HG02798 (cell line): ENCODE results near the gene ALKBH5.
"Not testable (repeated sequence)": the region's sequence is repeated elsewhere in the genome, so short reads cannot be mapped to it uniquely, and the experiment has no call there.

Experiments
- ATAC-seq: cut with Tn5 transposase; IDR thresholded peaks from one replicate; pipeline ENCODE4 v1.9.1; 2021; ENCODE audit warnings: mild to moderate bottlenecking; ENCODE audit not compliant: unreplicated experiment, poor library complexity

The ALKBH5 gene

GRCh38 chr17:18213666-18214270, 30.1 kb downstream of the ALKBH5 start:
- no peak for ATAC-seq

- not testable (repeated sequence) for ATAC-seq
These were observed 33.3 kb downstream of the ALKBH5 start for GRCh38 chr17:18216906-18217305.

- ATAC-seq: peak; percentile 55
These were observed 33.9 kb downstream of the ALKBH5 start for GRCh38 chr17:18217412-18218015.

GRCh38 chr17:18218756-18219415, 35.3 kb downstream of the ALKBH5 start:
- no peak for ATAC-seq

- ATAC-seq: no peak
These were observed 40.4 kb downstream of the ALKBH5 start for GRCh38 chr17:18224053-18224386.

GRCh38 chr17:18224387-18225120, 40.9 kb downstream of the ALKBH5 start:
- no peak for ATAC-seq

- peak; percentile 93 for ATAC-seq
These were observed 41.6 kb downstream of the ALKBH5 start, which contains the start of gene LLGL1 for GRCh38 chr17:18225121-18225641. Gene LLGL1 (plus strand): TSS chr17:18225635. CDS start chr17:18225683, 48 bp downstream.

GRCh38 chr17:18225642-18226283, 42.1 kb downstream of the ALKBH5 start:
- ATAC-seq: no peak

GRCh38 chr17:18226284-18226945, 42.8 kb downstream of the ALKBH5 start:
- ATAC-seq: no peak

- no peak for ATAC-seq
These were observed 44.0 kb downstream of the ALKBH5 start for GRCh38 chr17:18227635-18228034.

GRCh38 chr17:18228176-18228682, 44.6 kb downstream of the ALKBH5 start:
- no peak for ATAC-seq

- no peak for ATAC-seq
These were observed 45.6 kb downstream of the ALKBH5 start for GRCh38 chr17:18229254-18229653.

GRCh38 chr17:18229771-18230170, 46.1 kb downstream of the ALKBH5 start:
- no peak for ATAC-seq

- ATAC-seq: no peak
These were observed 46.9 kb downstream of the ALKBH5 start for GRCh38 chr17:18230288-18231141.

- no peak for ATAC-seq
These were observed 47.5 kb downstream of the ALKBH5 start for GRCh38 chr17:18231164-18231563.

GRCh38 chr17:18233803-18234518, 50.3 kb downstream of the ALKBH5 start:
- ATAC-seq: no peak

- no peak for ATAC-seq
These were observed 51.3 kb downstream of the ALKBH5 start for GRCh38 chr17:18234853-18235380.

GRCh38 chr17:18235743-18236256, 52.2 kb downstream of the ALKBH5 start:
- ATAC-seq: no peak
